SK-N-SH (cell line): ENCODE data around the gene KRTAP6-1. TPM values are rescaled to one million over a fixed set of nuclear protein-coding genes. Genes with fewer than 3 reads are reported as not detected.

Source experiments
- CTCF ChIA-PET: fragments of 300-600, 350-600 bp; formaldehyde crosslinking; extraction: SDS; loops from one replicate; lab custom pipeline; 2021; lab: Yijun Ruan, JAX
- POLR2A ChIA-PET: fragments of 350-600 bp; sonication (Branson Sonifier 250); formaldehyde crosslinking; extraction: SDS; loops from one replicate; lab custom pipeline; 2020; ENCODE audit warnings: antibody characterized with exemption, inconsistent platforms; lab: Yijun Ruan, JAX
- DNase-seq: peaks from one replicate; pipeline ENCODE4 v3.0.0; 2012
- H2AFZ ChIP-seq: fragments of 200-600 bp; sonication (generic); 2 replicates; pipeline ENCODE4 v1.8.1; 2016; ENCODE audit warnings: antibody characterized with exemption, mild to moderate bottlenecking, low read depth
- H3F3A ChIP-seq: fragments of 200-600 bp; sonication (generic); replicated peaks from 2 replicates; pipeline ENCODE3; 2016; ENCODE audit warnings: antibody characterized with exemption, mild to moderate bottlenecking; ENCODE audit not compliant: insufficient read depth
- H3K27ac ChIP-seq, 2 experiments: fragments of 200-500 bp in 1 of 2; fragments of 200-600 bp in 1 of 2; sonication (Bioruptor generic) in 1 of 2; sonication (generic), shearing (Covaris generic) in 1 of 2; 2 replicates each; pipeline versions ENCODE4 v1.5.1 to v1.6.1; 2014 to 2016; ENCODE audit warnings: low read depth in 2 of 2, inconsistent platforms in 1 of 2, low read length in 1 of 2, mild to moderate bottlenecking in 1 of 2, mixed read lengths in 1 of 2
- H3K27me3 ChIP-seq: fragments of 200-600 bp; sonication (generic), shearing (Covaris generic); 2 replicates; pipeline ENCODE4 v1.6.1; 2016; ENCODE audit warnings: mixed run types; ENCODE audit not compliant: insufficient read depth
- H3K36me3 ChIP-seq, 2 experiments: fragments of 200-500 bp in 1 of 2; fragments of 200-600 bp in 1 of 2; sonication (Bioruptor generic) in 1 of 2; sonication (generic) in 1 of 2; replicated peaks in 1 of 2; 2 replicates each; pipeline versions ENCODE3 to v1.5.1; 2014 to 2016; ENCODE audit warnings: low read length in 1 of 2, mild to moderate bottlenecking in 1 of 2; ENCODE audit not compliant: insufficient read depth in 2 of 2, control insufficient read depth in 1 of 2
- H3K4me1 ChIP-seq, 2 experiments: fragments of 200-500 bp in 1 of 2; fragments of 200-600 bp in 1 of 2; sonication (Bioruptor generic) in 1 of 2; sonication (generic), shearing (Covaris generic) in 1 of 2; 2 replicates each; pipeline versions ENCODE4 v1.5.1 to v1.6.1; 2014 to 2016; ENCODE audit warnings: low read depth in 1 of 2, low read length in 1 of 2, mixed run types in 1 of 2; ENCODE audit not compliant: insufficient read depth in 2 of 2, control insufficient read depth in 1 of 2
- H3K4me2 ChIP-seq: fragments of 200-600 bp; sonication (generic), shearing (Covaris generic); 2 replicates; pipeline ENCODE4 v1.6.1; 2017; ENCODE audit warnings: mixed run types
- H3K4me3 ChIP-seq, 2 experiments: fragments of 200-500 bp in 1 of 2; fragments of 200-600 bp in 1 of 2; sonication (Bioruptor generic) in 1 of 2; sonication (generic), shearing (Covaris generic) in 1 of 2; 2 replicates each; pipeline versions ENCODE4 v1.5.1 to v1.8.1; 2014 to 2016; ENCODE audit warnings: low read depth in 2 of 2, inconsistent platforms in 1 of 2, low read length in 1 of 2, mild to moderate bottlenecking in 1 of 2, mixed read lengths in 1 of 2, moderate library complexity in 1 of 2
- H3K79me2 ChIP-seq: fragments of 200-600 bp; sonication (generic); 2 replicates; pipeline ENCODE4 v1.8.1; 2017; ENCODE audit warnings: mild to moderate bottlenecking; ENCODE audit not compliant: insufficient read depth
- H3K9ac ChIP-seq: fragments of 200-600 bp; sonication (generic); 2 replicates; pipeline ENCODE4 v1.6.1; 2017; ENCODE audit warnings: mixed run types
- H3K9me2 ChIP-seq: fragments of 200-600 bp; sonication (generic); 2 replicates; pipeline ENCODE4 v1.6.1; 2017; ENCODE audit warnings: mixed run types
- H3K9me3 ChIP-seq: fragments of 200-600 bp; sonication (generic); 2 replicates; pipeline ENCODE4 v1.6.1; 2017; ENCODE audit warnings: mixed run types, mild to moderate bottlenecking, moderate library complexity
- H4K20me1 ChIP-seq: fragments of 200-600 bp; sonication (generic); 2 replicates; pipeline ENCODE4 v1.6.1; 2017; ENCODE audit warnings: mild to moderate bottlenecking, mixed run types; ENCODE audit not compliant: insufficient read depth
- CHD2 ChIP-seq: fragments of 150-350 bp; IDR thresholded peaks from 2 replicates; pipeline ENCODE4 v1.6.1; 2018; ENCODE audit warnings: low read length; ENCODE audit not compliant: partially characterized antibody
- EP300 ChIP-seq, 2 experiments: IDR thresholded peaks; 2 replicates each; pipeline versions ENCODE4 v1.4.0 to v1.6.1; 2012; ENCODE audit warnings: borderline replicate concordance in 1 of 2, low read depth in 1 of 2, low read length in 1 of 2
- FOSL2 ChIP-seq: IDR thresholded peaks from 2 replicates; pipeline ENCODE4 v1.4.0; 2012; ENCODE audit warnings: low read depth, mild to moderate bottlenecking, moderate library complexity, borderline replicate concordance
- FOXJ3 ChIP-seq: sonication (generic); formaldehyde crosslinking; IDR thresholded peaks from 2 replicates; pipeline ENCODE4 v1.5.1; 2020; ENCODE audit warnings: mild to moderate bottlenecking, missing genetic modification reagents
- FOXM1 ChIP-seq: IDR thresholded peaks from 2 replicates; pipeline ENCODE4 v1.4.0; 2012; ENCODE audit warnings: low read depth, mild to moderate bottlenecking
- GABPA ChIP-seq: IDR thresholded peaks from 2 replicates; pipeline ENCODE4 v1.4.0; 2012; ENCODE audit warnings: low read depth, mild to moderate bottlenecking
- MEF2A ChIP-seq: IDR thresholded peaks from 2 replicates; pipeline ENCODE4 v1.4.0; 2012; ENCODE audit warnings: low read depth, borderline replicate concordance
- NRF1 ChIP-seq: IDR thresholded peaks from 2 replicates; pipeline ENCODE4 v1.6.1; 2012; ENCODE audit warnings: low read depth, mild to moderate bottlenecking, low read length
- PBX3 ChIP-seq: IDR thresholded peaks from 2 replicates; pipeline ENCODE4; 2012
- POLR2AphosphoS5 ChIP-seq: IDR thresholded peaks from 2 replicates; pipeline ENCODE4 v1.6.1; 2012; ENCODE audit warnings: low read depth, low read length
- RXRA ChIP-seq: IDR thresholded peaks from 2 replicates; pipeline ENCODE4 v1.4.0; 2012; ENCODE audit warnings: low read depth, mild to moderate bottlenecking, borderline replicate concordance
- SMC3 ChIP-seq: IDR thresholded peaks from 2 replicates; pipeline ENCODE4 v1.6.1; 2012; ENCODE audit warnings: low read depth, low read length, improper control_type of control experiment
- USF2 ChIP-seq: fragments of 150-350 bp; IDR thresholded peaks from 2 replicates; pipeline ENCODE4 v1.6.1; 2017; ENCODE audit warnings: antibody characterized with exemption, low read length, low read depth, borderline replicate concordance
- YY1 ChIP-seq: IDR thresholded peaks from 2 replicates; pipeline ENCODE4 v1.4.0; 2012; ENCODE audit warnings: low read depth, mild to moderate bottlenecking
- ZBTB33 ChIP-seq: IDR thresholded peaks from 2 replicates; pipeline ENCODE4 v1.4.0; 2012; ENCODE audit warnings: low read depth, borderline replicate concordance
- WGBS: methylation state at CpG from one replicate; pipeline ENCODE4 v1.1.6; 2017; ENCODE audit warnings: low lambda C conversion rate; 5-methylcytosine and 5-hydroxymethylcytosine counted together
- polyA plus RNA-seq, 3 experiments: library from polyadenylated mRNA; depleted of rRNA; stranded (reverse); fragments of >200 nt; gene quantifications; 2 replicates each; pipeline ENCODE4 v1.2.3, GENCODE V29; 2012

The KRTAP6-1 gene
- polyA plus RNA-seq, 1 of the 3 experiments (the other 2 are of a cell fraction) = not detected

- no peaks in the 10 kb centered on the region for H3K4me1 ChIP-seq
- no peak overlapping the region for H3K4me3 ChIP-seq
- H3F3A ChIP-seq = no peaks in the 10 kb centered on the region
- H3K9ac ChIP-seq = no peak overlapping the region
- H3K36me3 ChIP-seq = no peaks in the 10 kb centered on the region
- no peaks in the 10 kb centered on the region for H3K9me3 ChIP-seq
- H3K79me2 ChIP-seq = no peaks in the 10 kb centered on the region
- DNase-seq = no peak
- no peak overlapping the region for H3K27ac ChIP-seq
- no peaks in the 10 kb centered on the region for H4K20me1 ChIP-seq
- H2AFZ ChIP-seq = no peak overlapping the region
- CTCF ChIA-PET = no interaction called here
- POLR2A ChIA-PET = no interaction called here
- no peak for TF ChIP-seq GABPA
- TF ChIP-seq ZBTB33 = no peak
- TF ChIP-seq PBX3 = no peak
- TF ChIP-seq MEF2A = no peak
- H3K4me2 ChIP-seq = no peak overlapping the region; the same call in 1 of the 2 replicates
- no peaks in the 10 kb centered on the region for H3K9me2 ChIP-seq
- WGBS = 0% methylated on average over 1 of the region's 3 CpGs
- no peaks in the 10 kb centered on the region for H3K27me3 ChIP-seq
These were observed 9.6 kb upstream of the KRTAP6-1 start for GRCh38 chr21:30623362-30623761.

GRCh38 chr21:30620522-30620921 is 6.8 kb upstream of the KRTAP6-1 start, which contains the start of gene KRTAP20-4:
TSS of gene KRTAP20-4 (plus strand) at chr21:30620627.
- CTCF ChIA-PET = no interaction called here

GRCh38 chr21:30620080-30620479 is 6.3 kb upstream of the KRTAP6-1 start:
- Histone ChIP-seq H3K79me2 (no peaks in the 10 kb centered on the region), H3K4me3 (no peak overlapping the region), H4K20me1 (no peaks in the 10 kb centered on the region), H3K9me2 (no peaks in the 10 kb centered on the region), H3K9me3 (no peaks in the 10 kb centered on the region), H2AFZ (no peak overlapping the region), H3K36me3 (no peaks in the 10 kb centered on the region), H3K27me3 (no peaks in the 10 kb centered on the region), H3F3A (no peaks in the 10 kb centered on the region), H3K27ac (no peak overlapping the region), H3K9ac (no peak overlapping the region), H3K4me1 (no peaks in the 10 kb centered on the region), H3K4me2 (no peak overlapping the region)
- CTCF ChIA-PET = no interaction called here
- POLR2A ChIA-PET = no interaction called here
- no peak for TF ChIP-seq EP300 (IDR thresholded peaks at IDR 0.05; ENCODE audit: borderline replicate concordance in 1 of 2, low read depth in 1 of 2, low read length in 1 of 2)
- TF ChIP-seq ZBTB33 = no peak
- no peak for TF ChIP-seq SMC3
- no peak for TF ChIP-seq FOXM1
- no peak for TF ChIP-seq RXRA
- no peak for TF ChIP-seq CHD2
- no peak for TF ChIP-seq FOXJ3 (CRISPR knock-in tag)
- no peak for TF ChIP-seq POLR2AphosphoS5
- no peak for TF ChIP-seq USF2
- no peak for TF ChIP-seq FOSL2
- no peak for DNase-seq

More at GRCh38 chr21:30620522-30620921, 6.8 kb upstream of the KRTAP6-1 start, which contains the start of gene KRTAP20-4:
- no peaks in the 10 kb centered on the region for H3K27me3 ChIP-seq
- no peak for DNase-seq
- H3K4me2 ChIP-seq = no peak within 1 kb of the TSS
- H3K9me3 ChIP-seq = no peaks in the 10 kb centered on the region
- no peak within 1 kb of the TSS for H2AFZ ChIP-seq
- POLR2A ChIA-PET = no interaction called here
- H3K4me1 ChIP-seq = no peaks in the 10 kb centered on the region
- H3K79me2 ChIP-seq = no peaks in the 10 kb centered on the region
- WGBS = 6% methylated on average over 3 of the region's 3 CpGs
- no peak within 1 kb of the TSS for H3K9ac ChIP-seq
- H3K36me3 ChIP-seq = no peaks in the 10 kb centered on the region
- no peak within 1 kb of the TSS; a peak in 1 of 4 replicates for H3K27ac ChIP-seq
- no peaks in the 10 kb centered on the region for H3K9me2 ChIP-seq
- H3F3A ChIP-seq = no peaks in the 10 kb centered on the region
- no peak for TF ChIP-seq POLR2AphosphoS5
- no peak for TF ChIP-seq FOXM1
- TF ChIP-seq YY1 = no peak
- no peak for TF ChIP-seq NRF1
- TF ChIP-seq CHD2 = no peak
- TF ChIP-seq EP300 (IDR thresholded peaks at IDR 0.05; ENCODE audit: borderline replicate concordance in 1 of 2, low read depth in 1 of 2, low read length in 1 of 2) = no peak
- H4K20me1 ChIP-seq = no peaks in the 10 kb centered on the region
- H3K4me3 ChIP-seq = no peak within 1 kb of the TSS
